ENCODE data around the gene ZNF785. TPM values are rescaled to one million over a fixed set of nuclear protein-coding genes. Genes with fewer than 3 reads are reported as not detected.

Gene ZNF785
- total RNA-seq, 1 experiment from 2014 or later = 18.8 TPM

DNA sequence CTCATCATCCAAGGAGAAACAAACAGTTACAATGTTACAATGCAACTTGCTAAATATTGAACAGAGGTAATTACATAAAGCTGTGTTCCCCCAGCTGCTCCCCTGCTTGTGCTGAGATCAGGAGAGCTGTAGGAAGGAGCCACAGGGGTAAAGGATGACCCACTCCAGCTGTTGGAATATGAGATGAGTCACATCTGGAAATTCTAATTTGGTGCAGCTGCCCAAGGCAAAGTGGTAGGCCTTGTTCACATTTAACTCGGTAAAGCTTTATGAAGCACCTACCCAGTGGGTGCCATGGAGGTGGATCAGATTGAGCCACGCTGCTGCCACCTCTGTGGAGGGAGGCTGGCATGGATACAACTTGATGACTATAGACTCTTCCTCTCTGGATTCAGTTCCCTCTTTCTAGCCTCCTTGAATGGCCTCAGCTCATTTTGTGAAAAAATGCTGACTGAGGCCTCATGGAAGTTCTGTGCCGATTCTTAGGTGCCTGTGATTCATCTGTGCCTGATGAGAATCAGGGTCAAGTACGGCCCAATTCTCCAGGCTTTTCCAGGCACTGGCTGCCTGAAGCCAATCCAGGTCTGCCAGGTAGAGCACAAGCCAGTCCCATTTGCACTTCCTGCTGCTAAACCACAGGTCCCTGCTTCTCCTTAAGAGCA, 17.2 kb upstream of the ZNF785 start:
- H3K9me3 ChIP-seq (ENCODE audit: control insufficient read depth, low read depth, low read length) = no peaks in the 10 kb centered on the region
- H3K79me2 ChIP-seq (ENCODE audit: insufficient read depth, low read length) = no peaks in the 10 kb centered on the region
- no peaks in the 10 kb centered on the region for H3K23me2 ChIP-seq (ENCODE audit: insufficient read length, low read depth, low read length, poor library complexity, severe bottlenecking)
- H3K4ac ChIP-seq (ENCODE audit: low read depth, low read length) = no peak overlapping the region
- no peak overlapping the region for H2BK120ac ChIP-seq (ENCODE audit: low read depth, low read length, poor library complexity, severe bottlenecking)
- Mint-ChIP-seq H3K27ac (0 out of 7 replicates have a peak overlapping the region, but pooled peaks of 1 of the 3 experiments have one; percentile 34), H3K27me3 (ENCODE audit: low read depth) (no peaks in the 10 kb centered on the region), H3K9me3 (peaks cover 0 to 6% of the 10 kb centered on the region in 2 experiments; a peak in 2 of 5 replicates), H3K4me1 (no peaks in the 10 kb centered on the region), H3K4me3 (no peak overlapping the region), H3K36me3 (ENCODE audit: insufficient read depth in 1 of 3, low read depth in 3 of 3) (peaks cover 16 to 45% (median 40%) of the 10 kb centered on the region in 3 experiments)
- H3K56ac ChIP-seq (ENCODE audit: insufficient read length, low read depth, low read length) = no peak overlapping the region
- no peaks in the 10 kb centered on the region for H3K79me1 ChIP-seq (ENCODE audit: insufficient read depth, low read depth, low read length, poor library complexity, severe bottlenecking)
- no peak overlapping the region for H4K91ac ChIP-seq (ENCODE audit: insufficient read length, low read depth, low read length)
- no peak overlapping the region for H2BK5ac ChIP-seq (ENCODE audit: insufficient read length, low read length)
- H3K14ac ChIP-seq (ENCODE audit: insufficient read depth, low read length) = no peak overlapping the region
- no peaks in the 10 kb centered on the region for H3K4me1 ChIP-seq (ENCODE audit: insufficient read depth, low read length)
- no peak overlapping the region for H3K4me2 ChIP-seq (ENCODE audit: insufficient read depth, insufficient read length, low read length)
- H2BK12ac ChIP-seq (ENCODE audit: insufficient read length, low read depth, low read length) = no peak overlapping the region
- no peak overlapping the region for H2BK15ac ChIP-seq (ENCODE audit: low read depth, low read length)
- no peak overlapping the region for H2AFZ ChIP-seq (ENCODE audit: low read length)
- H4K5ac ChIP-seq (ENCODE audit: insufficient read length, low read depth, low read length) = no peak overlapping the region
- H3K27ac ChIP-seq (ENCODE audit: insufficient read length, low read depth, low read length) = no peak overlapping the region
- no peak for DNase-seq
- no peaks in the 10 kb centered on the region for H4K20me1 ChIP-seq (ENCODE audit: control insufficient read depth, insufficient read depth, insufficient read length)
- TF ChIP-seq, protein P1, sequence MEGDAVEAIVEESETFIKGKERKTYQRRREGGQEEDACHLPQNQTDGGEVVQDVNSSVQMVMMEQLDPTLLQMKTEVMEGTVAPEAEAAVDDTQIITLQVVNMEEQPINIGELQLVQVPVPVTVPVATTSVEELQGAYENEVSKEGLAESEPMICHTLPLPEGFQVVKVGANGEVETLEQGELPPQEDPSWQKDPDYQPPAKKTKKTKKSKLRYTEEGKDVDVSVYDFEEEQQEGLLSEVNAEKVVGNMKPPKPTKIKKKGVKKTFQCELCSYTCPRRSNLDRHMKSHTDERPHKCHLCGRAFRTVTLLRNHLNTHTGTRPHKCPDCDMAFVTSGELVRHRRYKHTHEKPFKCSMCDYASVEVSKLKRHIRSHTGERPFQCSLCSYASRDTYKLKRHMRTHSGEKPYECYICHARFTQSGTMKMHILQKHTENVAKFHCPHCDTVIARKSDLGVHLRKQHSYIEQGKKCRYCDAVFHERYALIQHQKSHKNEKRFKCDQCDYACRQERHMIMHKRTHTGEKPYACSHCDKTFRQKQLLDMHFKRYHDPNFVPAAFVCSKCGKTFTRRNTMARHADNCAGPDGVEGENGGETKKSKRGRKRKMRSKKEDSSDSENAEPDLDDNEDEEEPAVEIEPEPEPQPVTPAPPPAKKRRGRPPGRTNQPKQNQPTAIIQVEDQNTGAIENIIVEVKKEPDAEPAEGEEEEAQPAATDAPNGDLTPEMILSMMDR (conservative IDR thresholded peaks at IDR 0.05) = no peak
- no CpG with 5 or more reads among the region's 4 CpGs for WGBS (ENCODE audit: extremely low coverage, insufficient read length, low lambda C conversion rate)
- H2AK5ac ChIP-seq (ENCODE audit: insufficient read length, low read length) = no peak overlapping the region
- no peak overlapping the region for H3K23ac ChIP-seq (ENCODE audit: insufficient read length, low read depth, low read length)
- H2BK20ac ChIP-seq (ENCODE audit: low read depth, low read length, poor library complexity, severe bottlenecking) = no peak overlapping the region
- H3K18ac ChIP-seq (ENCODE audit: insufficient read length, low read depth, low read length) = no peak overlapping the region
- no peaks in the 10 kb centered on the region for H3K27me3 ChIP-seq (ENCODE audit: insufficient read depth, low read length)
- H4K8ac ChIP-seq (replicated peaks; ENCODE audit: insufficient read length, low read depth, low read length) = no peak overlapping the region
- H3T11ph ChIP-seq (ENCODE audit: low read length) = no peak overlapping the region
- H3K9ac ChIP-seq (ENCODE audit: extremely low read depth, insufficient read length, low read length) = no peak overlapping the region
